Astrocyte (in vitro differentiated cells and primary cell): ENCODE measurements around the gene HMGB1. TPM values are rescaled to one million over a fixed set of nuclear protein-coding genes. Genes with fewer than 3 reads are reported as not detected.

Experiments
- DNase-seq: peaks from one replicate; pipeline ENCODE4 v3.0.0-alpha.2; 2010; ENCODE audit warnings: low read depth
- FAIRE-seq: peaks from 2 replicates; lab custom pipeline; 2011; peaks lifted over from hg19 to GRCh38; lab: Jason Lieb, UNC
- H2AFZ ChIP-seq: 2 replicates; pipeline ENCODE4 v1.6.0; 2012; ENCODE audit warnings: low read depth, low read length, inconsistent platforms
- H3K27ac ChIP-seq: 2 replicates; pipeline ENCODE4 v1.5.1; 2011; ENCODE audit warnings: low read depth, low read length, inconsistent platforms
- H3K27me3 ChIP-seq: 2 replicates; pipeline ENCODE4 v1.6.0; 2011; ENCODE audit warnings: low read length, inconsistent platforms; ENCODE audit not compliant: insufficient read depth
- H3K36me3 ChIP-seq: 2 replicates; pipeline ENCODE4 v1.5.1; 2011; ENCODE audit warnings: low read length, inconsistent platforms; ENCODE audit not compliant: insufficient read depth
- H3K4me1 ChIP-seq: 2 replicates; pipeline ENCODE4 v1.5.1; 2011; ENCODE audit warnings: low read length, inconsistent platforms; ENCODE audit not compliant: insufficient read depth
- H3K4me2 ChIP-seq: 2 replicates; pipeline ENCODE4 v1.6.0; 2012; ENCODE audit warnings: low read length, inconsistent platforms
- H3K4me3 ChIP-seq: 2 replicates; pipeline ENCODE4 v1.5.1; 2011; ENCODE audit warnings: low read depth, mild to moderate bottlenecking, low read length, inconsistent platforms; ENCODE audit not compliant: insufficient read depth
- H3K79me2 ChIP-seq: 2 replicates; pipeline ENCODE4 v1.6.0; 2012; ENCODE audit warnings: mild to moderate bottlenecking, low read length, inconsistent platforms; ENCODE audit not compliant: insufficient read depth
- H3K9ac ChIP-seq: 2 replicates; pipeline ENCODE4 v1.6.0; 2012; ENCODE audit warnings: mild to moderate bottlenecking, low read length, inconsistent platforms
- H3K9me3 ChIP-seq: 2 replicates; pipeline ENCODE4 v1.5.1; 2012; ENCODE audit warnings: low read depth, mild to moderate bottlenecking, low read length, inconsistent platforms; ENCODE audit not compliant: insufficient read depth
- H4K20me1 ChIP-seq: 2 replicates; pipeline ENCODE4 v1.6.0; 2012; ENCODE audit warnings: low read length, inconsistent platforms; ENCODE audit not compliant: insufficient read depth
- H3K27ac Mint-ChIP-seq: one replicate; pipeline ENCODE4 v1.8.0; 2021; ENCODE audit warnings: mild to moderate bottlenecking, mixed read lengths; ENCODE audit not compliant: unreplicated experiment
- H3K27me3 Mint-ChIP-seq: one replicate; pipeline ENCODE4 v1.8.0; 2021; ENCODE audit warnings: low read depth, mixed read lengths; ENCODE audit not compliant: unreplicated experiment
- H3K36me3 Mint-ChIP-seq: one replicate; pipeline ENCODE4 v1.8.0; 2021; ENCODE audit warnings: low read depth, mixed read lengths; ENCODE audit not compliant: unreplicated experiment
- H3K4me1 Mint-ChIP-seq: one replicate; pipeline ENCODE4 v1.8.0; 2021; ENCODE audit warnings: low read depth, mixed read lengths; ENCODE audit not compliant: unreplicated experiment
- H3K4me3 Mint-ChIP-seq: one replicate; pipeline ENCODE4 v1.8.0; 2021; ENCODE audit warnings: mild to moderate bottlenecking, moderate library complexity, mixed read lengths; ENCODE audit not compliant: unreplicated experiment
- H3K9me3 Mint-ChIP-seq: one replicate; pipeline ENCODE4 v1.8.0; 2021; ENCODE audit warnings: mild to moderate bottlenecking, mixed read lengths; ENCODE audit not compliant: unreplicated experiment
- EZH2 ChIP-seq: IDR thresholded peaks from 2 replicates; pipeline ENCODE4 v1.6.1; 2012; ENCODE audit warnings: mild to moderate bottlenecking, low read length, inconsistent platforms; ENCODE audit not compliant: insufficient read depth
- total RNA-seq: library from RNA; stranded (reverse); gene quantifications from 2 replicates; pipeline ENCODE4 v1.2.1, GENCODE V29; 2021
- TF ChIP-seq, protein P1 (sequence below): IDR thresholded peaks from 2 replicates; pipeline ENCODE4 v1.5.1; 2011; ENCODE audit warnings: low read depth, mild to moderate bottlenecking, inconsistent platforms, low read length, moderate library complexity; ENCODE audit not compliant: insufficient read depth

The HMGB1 gene
- total RNA-seq, 1 donor from 2014 or later: 200 TPM

DNA sequence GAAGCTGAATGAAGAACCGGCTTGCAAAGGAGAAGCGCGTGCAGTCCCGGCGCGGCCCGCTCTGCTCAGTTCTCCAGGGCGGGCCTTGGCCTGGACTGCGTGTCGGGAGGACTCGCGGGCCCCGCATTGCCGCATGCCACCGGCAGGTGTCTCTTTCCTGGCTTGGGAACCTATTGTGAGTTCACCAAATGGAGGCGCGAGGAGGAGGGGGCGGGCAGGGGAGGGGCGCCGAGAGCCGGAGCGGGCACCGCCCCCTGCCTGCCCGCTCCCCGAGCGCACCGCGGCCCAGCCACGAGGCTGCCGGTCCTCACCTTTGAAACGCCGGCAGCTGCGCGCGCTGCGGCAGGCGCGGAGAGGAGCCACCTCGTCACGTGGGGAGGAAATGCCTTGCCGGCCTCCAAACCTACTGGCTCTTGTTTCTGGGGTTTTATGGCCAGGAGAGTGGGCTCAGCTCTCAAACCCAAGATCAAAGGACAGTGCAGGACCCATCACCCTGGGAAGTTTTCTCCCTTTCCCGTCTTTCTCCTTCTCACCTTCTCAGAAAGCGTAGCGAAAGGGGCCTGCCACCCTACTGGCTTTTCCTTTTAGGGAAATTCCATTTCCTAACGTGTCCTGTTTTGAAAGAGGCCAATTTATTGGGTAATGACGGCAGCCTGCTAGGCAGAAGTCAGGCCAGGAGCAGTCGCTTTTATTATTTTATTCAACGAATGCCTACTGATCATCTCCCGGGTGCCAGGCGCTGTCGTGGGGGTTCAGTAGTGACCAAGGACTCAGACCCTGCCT lies 57.2 kb downstream of the HMGB1 start:
- H3K27ac Mint-ChIP-seq: peak overlapping the region; percentile 75
- TF ChIP-seq EZH2: no peak
- TF ChIP-seq, protein P1, sequence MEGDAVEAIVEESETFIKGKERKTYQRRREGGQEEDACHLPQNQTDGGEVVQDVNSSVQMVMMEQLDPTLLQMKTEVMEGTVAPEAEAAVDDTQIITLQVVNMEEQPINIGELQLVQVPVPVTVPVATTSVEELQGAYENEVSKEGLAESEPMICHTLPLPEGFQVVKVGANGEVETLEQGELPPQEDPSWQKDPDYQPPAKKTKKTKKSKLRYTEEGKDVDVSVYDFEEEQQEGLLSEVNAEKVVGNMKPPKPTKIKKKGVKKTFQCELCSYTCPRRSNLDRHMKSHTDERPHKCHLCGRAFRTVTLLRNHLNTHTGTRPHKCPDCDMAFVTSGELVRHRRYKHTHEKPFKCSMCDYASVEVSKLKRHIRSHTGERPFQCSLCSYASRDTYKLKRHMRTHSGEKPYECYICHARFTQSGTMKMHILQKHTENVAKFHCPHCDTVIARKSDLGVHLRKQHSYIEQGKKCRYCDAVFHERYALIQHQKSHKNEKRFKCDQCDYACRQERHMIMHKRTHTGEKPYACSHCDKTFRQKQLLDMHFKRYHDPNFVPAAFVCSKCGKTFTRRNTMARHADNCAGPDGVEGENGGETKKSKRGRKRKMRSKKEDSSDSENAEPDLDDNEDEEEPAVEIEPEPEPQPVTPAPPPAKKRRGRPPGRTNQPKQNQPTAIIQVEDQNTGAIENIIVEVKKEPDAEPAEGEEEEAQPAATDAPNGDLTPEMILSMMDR: peak; percentile 27

DNA sequence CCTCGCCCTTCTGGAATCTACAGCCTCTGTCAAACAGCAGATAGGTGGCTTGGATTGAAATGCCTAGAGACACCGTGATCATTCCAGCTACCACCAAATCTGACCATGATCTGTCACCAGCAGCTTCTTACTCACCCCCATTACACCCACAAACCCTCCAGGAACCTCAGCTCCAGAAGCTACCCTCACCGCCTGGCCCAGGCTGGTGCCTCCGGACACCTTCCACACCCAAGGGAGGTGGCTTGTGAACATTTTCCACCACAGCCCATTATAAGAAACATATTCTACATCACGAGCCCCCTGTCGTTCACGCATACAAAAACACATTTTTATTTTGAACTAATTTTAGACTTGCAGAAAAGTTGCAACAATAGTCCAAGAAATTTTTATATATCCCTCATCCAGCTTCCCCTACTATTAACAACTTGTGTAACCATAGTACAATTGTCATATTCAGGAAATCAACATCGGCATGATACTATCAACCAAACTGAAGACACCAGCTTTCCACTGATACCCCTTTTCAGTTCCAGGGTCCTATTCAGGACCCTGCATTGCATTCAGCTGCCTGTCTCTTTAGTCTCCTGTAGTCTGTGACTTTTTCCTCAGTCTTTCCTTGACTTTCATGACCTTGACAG lies 58.8 kb downstream of the HMGB1 start:
- Histone ChIP-seq H3K4me2 (no peak overlapping the region), H3K4me1 (peaks cover 9% of the 10 kb centered on the region), H3K4me3 (no peak overlapping the region), H3K27me3 (no peaks in the 10 kb centered on the region), H3K36me3 (no peaks in the 10 kb centered on the region), H3K9me3 (no peaks in the 10 kb centered on the region), H3K79me2 (no peaks in the 10 kb centered on the region), H3K9ac (no peak overlapping the region), H4K20me1 (no peaks in the 10 kb centered on the region), H2AFZ (no peak overlapping the region), H3K27ac (no peak overlapping the region)
- TF ChIP-seq, protein P1: no peak
- TF ChIP-seq EZH2: no peak
- Mint-ChIP-seq H3K4me3 (no peak overlapping the region), H3K4me1 (peaks cover 13% of the 10 kb centered on the region), H3K9me3 (no peaks in the 10 kb centered on the region), H3K27me3 (peaks cover 3% of the 10 kb centered on the region), H3K27ac (no peak overlapping the region), H3K36me3 (no peaks in the 10 kb centered on the region)
- FAIRE-seq: no peak
- DNase-seq: no peak

More for the DNA sequence above, 57.2 kb downstream of the HMGB1 start:
- H3K4me1 Mint-ChIP-seq: peaks cover 13% of the 10 kb centered on the region
- H3K27ac ChIP-seq: no peak overlapping the region
- peak overlapping the region; percentile 83 for H3K4me2 ChIP-seq
- H3K27me3 Mint-ChIP-seq: peaks cover 3% of the 10 kb centered on the region
- no peaks in the 10 kb centered on the region for H3K27me3 ChIP-seq
- DNase-seq (peak; percentile 77), FAIRE-seq (no peak)
- H3K36me3 Mint-ChIP-seq: no peaks in the 10 kb centered on the region
- H3K4me1 ChIP-seq: peaks cover 9% of the 10 kb centered on the region
- H3K9ac ChIP-seq: peak overlapping the region; percentile 70
- no peaks in the 10 kb centered on the region for H3K79me2 ChIP-seq
- H3K4me3 ChIP-seq: peak overlapping the region; percentile 34
- no peaks in the 10 kb centered on the region for H3K36me3 ChIP-seq
- H2AFZ ChIP-seq: peak overlapping the region; percentile 94
- no peaks in the 10 kb centered on the region for H4K20me1 ChIP-seq
- H3K9me3 ChIP-seq: no peaks in the 10 kb centered on the region
- no peaks in the 10 kb centered on the region for H3K9me3 Mint-ChIP-seq
- H3K4me3 Mint-ChIP-seq: peak overlapping the region; percentile 45

Other genes starting within 250 kb of the HMGB1 start
- 36.9 and 42.0 TPM in 2 replicates for gene KATNAL1, start 158.4 kb downstream of the HMGB1 start, total RNA-seq
- gene UBE2L5, start 43.4 kb downstream of the HMGB1 start, total RNA-seq: not detected in 2 replicates
- 27.4 and 29.6 TPM in 2 replicates for gene USPL1, start 152.0 kb upstream of the HMGB1 start, total RNA-seq